H1 (cell line): ENCODE measurements around the gene KCP. TPM values are rescaled to one million over a fixed set of nuclear protein-coding genes. Genes with fewer than 3 reads are reported as not detected.
A peak's percentile ranks its signal among the peaks of the same experiment; 100 is the strongest.

ENCODE experiments used
- CTCF ChIA-PET: fragments of 300-600 bp; sonication (Branson Sonifier 250); formaldehyde crosslinking; loops from one replicate; lab custom pipeline; 2021; ENCODE audit not compliant: partially characterized antibody; lab: Charles Lee
- POLR2A ChIA-PET: fragments of 300-600 bp; sonication (Branson Sonifier 250); formaldehyde crosslinking; loops from one replicate; lab custom pipeline; 2021; ENCODE audit warnings: inconsistent platforms; ENCODE audit not compliant: partially characterized antibody; lab: Charles Lee
- DNase-seq, 2 experiments: peaks; one replicate each; pipeline versions ENCODE4 v3.0.0 to v3.0.0-alpha.2; 2010 to 2022; ENCODE audit warnings: low spot score in 2 of 2, low read depth in 1 of 2, mixed read lengths in 1 of 2
- FAIRE-seq: peaks from 2 replicates; lab custom pipeline; 2011; peaks lifted over from hg19 to GRCh38; lab: Jason Lieb, UNC
- H2AFZ ChIP-seq: 2 replicates; pipeline ENCODE4 v1.8.1; 2012; ENCODE audit warnings: low read length, inconsistent platforms
- H2AK5ac ChIP-seq: 2 replicates; pipeline ENCODE4 v1.6.1; 2013; ENCODE audit warnings: low read depth, low read length
- H2BK120ac ChIP-seq: replicated peaks from 2 replicates; pipeline ENCODE3; 2013; ENCODE audit warnings: low read depth, low read length, inconsistent platforms
- H2BK12ac ChIP-seq: 2 replicates; pipeline ENCODE4 v1.6.1; 2013; ENCODE audit warnings: low read depth, low read length
- H2BK15ac ChIP-seq: 2 replicates; pipeline ENCODE4 v1.6.1; 2013; ENCODE audit warnings: low read length
- H2BK20ac ChIP-seq: 2 replicates; pipeline ENCODE4 v1.6.1; 2013; ENCODE audit warnings: low read length
- H2BK5ac ChIP-seq: 2 replicates; pipeline ENCODE4 v1.6.1; 2013; ENCODE audit warnings: low read depth, low read length
- H3K14ac ChIP-seq: 2 replicates; pipeline ENCODE4 v1.6.1; 2013; ENCODE audit warnings: inconsistent platforms; ENCODE audit not compliant: insufficient read length
- H3K18ac ChIP-seq: 2 replicates; pipeline ENCODE4 v1.6.1; 2013; ENCODE audit warnings: low read length; ENCODE audit errors: extremely low read depth
- H3K23ac ChIP-seq: 2 replicates; pipeline ENCODE4 v1.6.1; 2013; ENCODE audit warnings: inconsistent platforms; ENCODE audit not compliant: insufficient read length
- H3K23me2 ChIP-seq: 2 replicates; pipeline ENCODE4 v1.6.1; 2013; ENCODE audit warnings: low read depth, low read length
- H3K27ac ChIP-seq: 2 replicates; pipeline ENCODE4 v1.6.1; 2011; ENCODE audit warnings: low read depth, low read length, inconsistent platforms
- H3K27me3 ChIP-seq, 4 experiments: replicated peaks in 1 of 4; 1 replicate in 1 of 4; 2 replicates in 3 of 4; pipeline versions ENCODE4 v1.6.1 to v1.8.1; 2011 to 2013; ENCODE audit warnings: low read length in 3 of 4, mild to moderate bottlenecking in 3 of 4, inconsistent platforms in 2 of 4, mixed read lengths in 2 of 4, moderate library complexity in 1 of 4; ENCODE audit not compliant: control insufficient read depth in 3 of 4, insufficient read depth in 3 of 4; ENCODE audit errors: extremely low read depth in 1 of 4
- H3K36me3 ChIP-seq, 4 experiments: 2 replicates each; pipeline versions ENCODE4 v1.6.1 to v1.8.1; 2011 to 2013; ENCODE audit warnings: mild to moderate bottlenecking in 4 of 4, low read length in 3 of 4, moderate library complexity in 2 of 4, control low read depth in 1 of 4, inconsistent platforms in 1 of 4; ENCODE audit not compliant: insufficient read depth in 4 of 4, control insufficient read depth in 2 of 4
- H3K4ac ChIP-seq: replicated peaks from 2 replicates; pipeline ENCODE3; 2013; ENCODE audit warnings: low read length, low read depth, mixed read lengths, inconsistent platforms; ENCODE audit not compliant: insufficient read length
- H3K4me1 ChIP-seq, 4 experiments: replicated peaks in 1 of 4; 1 replicate in 1 of 4; 2 replicates in 3 of 4; pipeline versions ENCODE4 v1.6.1 to v1.8.1; 2011 to 2013; ENCODE audit warnings: low read length in 3 of 4, inconsistent platforms in 2 of 4, mixed read lengths in 1 of 4; ENCODE audit not compliant: insufficient read depth in 4 of 4, control insufficient read depth in 3 of 4
- H3K4me2 ChIP-seq, 2 experiments: 2 replicates each; pipeline versions ENCODE4 v1.6.1 to v1.8.1; 2011 to 2013; ENCODE audit warnings: low read depth in 2 of 2, low read length in 2 of 2, control low read depth in 1 of 2, inconsistent platforms in 1 of 2, mild to moderate bottlenecking in 1 of 2; ENCODE audit not compliant: insufficient read depth in 1 of 2
- H3K4me3 ChIP-seq, 4 experiments: fragments of 200-600, 300-600 bp in 1 of 4; sonication (generic), shearing (Covaris generic), sonication (Bioruptor Twin) in 1 of 4; 2 replicates each; pipeline versions ENCODE4 v1.5.1 to v1.8.1; 2011 to 2016; ENCODE audit warnings: low read length in 4 of 4, low read depth in 3 of 4, control low read depth in 2 of 4, inconsistent platforms in 2 of 4, mild to moderate bottlenecking in 2 of 4, mixed read lengths in 1 of 4, moderate library complexity in 1 of 4; ENCODE audit not compliant: insufficient read depth in 2 of 4; ENCODE audit errors: extremely low read depth in 1 of 4
- H3K56ac ChIP-seq: replicated peaks from 2 replicates; pipeline ENCODE3; 2013; ENCODE audit warnings: low read depth, mild to moderate bottlenecking, mixed read lengths, low read length, inconsistent platforms; ENCODE audit not compliant: insufficient read length
- H3K79me1 ChIP-seq: 2 replicates; pipeline ENCODE4 v1.6.1; 2013; ENCODE audit warnings: low read depth, low read length, control low read depth
- H3K79me2 ChIP-seq, 2 experiments: 2 replicates each; pipeline versions ENCODE4 v1.6.1 to v1.8.1; 2012 to 2013; ENCODE audit warnings: low read length in 2 of 2, mild to moderate bottlenecking in 2 of 2, inconsistent platforms in 1 of 2; ENCODE audit not compliant: insufficient read depth in 2 of 2, control insufficient read depth in 1 of 2
- H3K9ac ChIP-seq, 4 experiments: replicated peaks in 1 of 4; 1 replicate in 1 of 4; 2 replicates in 3 of 4; pipeline versions ENCODE4 v1.6.1 to v1.8.1; 2011 to 2013; ENCODE audit warnings: low read depth in 3 of 4, low read length in 3 of 4, control low read depth in 2 of 4, mild to moderate bottlenecking in 2 of 4, moderate library complexity in 2 of 4, inconsistent platforms in 1 of 4; ENCODE audit errors: extremely low read depth in 1 of 4
- H3K9me3 ChIP-seq, 2 experiments: 2 replicates each; pipeline versions ENCODE4 v1.6.1 to v1.8.1; 2012 to 2013; ENCODE audit warnings: mild to moderate bottlenecking in 2 of 2, moderate library complexity in 2 of 2, control low read depth in 1 of 2, inconsistent platforms in 1 of 2, low read depth in 1 of 2, low read length in 1 of 2, mixed read lengths in 1 of 2; ENCODE audit not compliant: insufficient read depth in 2 of 2
- H4K20me1 ChIP-seq, 2 experiments: replicated peaks in 1 of 2; 2 replicates each; pipeline versions ENCODE3 to v1.8.1; 2011 to 2013; ENCODE audit warnings: inconsistent platforms in 2 of 2, low read length in 2 of 2, mild to moderate bottlenecking in 1 of 2; ENCODE audit not compliant: insufficient read depth in 2 of 2, control insufficient read depth in 1 of 2
- H4K5ac ChIP-seq: 2 replicates; pipeline ENCODE4 v1.6.1; 2013; ENCODE audit warnings: low read length, low read depth, mixed read lengths, inconsistent platforms; ENCODE audit not compliant: insufficient read length
- H4K8ac ChIP-seq: 2 replicates; pipeline ENCODE4 v1.8.0; 2013; ENCODE audit warnings: mild to moderate bottlenecking, moderate library complexity, low read length, inconsistent platforms; ENCODE audit not compliant: insufficient read depth; ENCODE audit errors: extremely low read depth
- H4K91ac ChIP-seq: replicated peaks from 2 replicates; pipeline ENCODE3; 2013; ENCODE audit warnings: low read length, mixed read lengths, inconsistent platforms; ENCODE audit not compliant: insufficient read length
- ASH2L ChIP-seq: fragments of 200-600, 300-600 bp; sonication (generic); IDR thresholded peaks from one replicate; pipeline ENCODE4 v1.7.1; 2017; ENCODE audit warnings: low read length
- CREB1 ChIP-seq: IDR thresholded peaks from 2 replicates; pipeline ENCODE4 v1.6.1; 2012; ENCODE audit warnings: inconsistent platforms
- E2F6 ChIP-seq: IDR thresholded peaks from 2 replicates; pipeline ENCODE4 v1.6.1; 2012; ENCODE audit warnings: inconsistent platforms
- HDAC2 ChIP-seq, 2 experiments: fragments of 300-600 bp in 1 of 2; sonication (generic) in 1 of 2; IDR thresholded peaks; 2 replicates each; pipeline ENCODE4 v1.6.1; 2011 to 2012; ENCODE audit warnings: low read depth in 2 of 2, low read length in 2 of 2, mild to moderate bottlenecking in 2 of 2, moderate library complexity in 2 of 2, borderline replicate concordance in 1 of 2, inconsistent platforms in 1 of 2
- KDM4A ChIP-seq: IDR thresholded peaks from one replicate; pipeline ENCODE4 v1.7.1; 2012; ENCODE audit warnings: low read depth, mild to moderate bottlenecking, moderate library complexity, low read length, inconsistent platforms; ENCODE audit not compliant: severe bottlenecking
- MAFK ChIP-seq: IDR thresholded peaks from 2 replicates; pipeline ENCODE4 v1.6.1; 2012; ENCODE audit warnings: low read depth, mild to moderate bottlenecking, improper control_type of control experiment, low read length
- SIN3A ChIP-seq, 2 experiments: IDR thresholded peaks in 1 of 2; conservative IDR thresholded peaks in 1 of 2; 2 replicates each; pipeline ENCODE4 v1.6.1; 2011 to 2012; ENCODE audit warnings: low read length in 2 of 2, improper control_type of control experiment in 1 of 2, low read depth in 1 of 2, mild to moderate bottlenecking in 1 of 2
- SUZ12 ChIP-seq: fragments of 200-600 bp; sonication (generic); IDR thresholded peaks from 2 replicates; pipeline ENCODE4 v1.6.1; 2012; ENCODE audit warnings: mild to moderate bottlenecking, inconsistent platforms, low read length, moderate library complexity, mixed read lengths
- TCF12 ChIP-seq: IDR thresholded peaks from 2 replicates; pipeline ENCODE4 v1.6.1; 2011; ENCODE audit warnings: low read depth, mild to moderate bottlenecking, low read length
- YY1 ChIP-seq: IDR thresholded peaks from 2 replicates; pipeline ENCODE4 v1.6.1; 2011; ENCODE audit warnings: low read depth, mild to moderate bottlenecking, low read length
- WGBS, 2 experiments: shearing (Covaris generic) in 1 of 2; methylation state at CpG; one replicate each; pipeline versions ENCODE4 v1.1.6 to v1.1.7; 2013 to 2015; ENCODE audit warnings: low lambda C conversion rate in 2 of 2, mixed read lengths in 2 of 2, inconsistent platforms in 1 of 2, low coverage in 1 of 2, missing lambda C conversion rate in 1 of 2; ENCODE audit not compliant: insufficient replicate concordance in 2 of 2, insufficient coverage in 1 of 2, insufficient read length in 1 of 2; ENCODE audit errors: extremely low coverage in 1 of 2, missing lambda C conversion rate in 1 of 2; 5-methylcytosine and 5-hydroxymethylcytosine counted together
- polyA plus RNA-seq, 7 experiments: library from polyadenylated mRNA; depleted of rRNA in 3 of 7; stranded (reverse) in 5 of 7; unstranded in 2 of 7; fragments of >200 nt in 5 of 7; fragments of 200-250 nt in 2 of 7; gene quantifications; 1 replicate in 5 of 7; 2 replicates in 1 of 7; 4 replicates in 1 of 7; pipeline versions ENCODE4 v1.2.1 to v1.2.3, GENCODE V29; 2011 to 2013; ENCODE audit warnings: missing spikeins in 2 of 7, mixed read lengths in 2 of 7
- total RNA-seq: library from RNA; stranded (reverse); fragmentation: NEBNext Ultra II Directional; extraction: Animal tissue kit (Norgen Biotek cat#: 25700); gene quantifications from 2 replicates; pipeline ENCODE4 v1.2.1, GENCODE V29; 2021

KCP gene
- total and polyA plus RNA-seq, 2 of the 8 experiments (the other 6 are each of a cell fraction or from before 2014, with no cell fraction given), result 1.3 to 2.0 TPM

DNA sequence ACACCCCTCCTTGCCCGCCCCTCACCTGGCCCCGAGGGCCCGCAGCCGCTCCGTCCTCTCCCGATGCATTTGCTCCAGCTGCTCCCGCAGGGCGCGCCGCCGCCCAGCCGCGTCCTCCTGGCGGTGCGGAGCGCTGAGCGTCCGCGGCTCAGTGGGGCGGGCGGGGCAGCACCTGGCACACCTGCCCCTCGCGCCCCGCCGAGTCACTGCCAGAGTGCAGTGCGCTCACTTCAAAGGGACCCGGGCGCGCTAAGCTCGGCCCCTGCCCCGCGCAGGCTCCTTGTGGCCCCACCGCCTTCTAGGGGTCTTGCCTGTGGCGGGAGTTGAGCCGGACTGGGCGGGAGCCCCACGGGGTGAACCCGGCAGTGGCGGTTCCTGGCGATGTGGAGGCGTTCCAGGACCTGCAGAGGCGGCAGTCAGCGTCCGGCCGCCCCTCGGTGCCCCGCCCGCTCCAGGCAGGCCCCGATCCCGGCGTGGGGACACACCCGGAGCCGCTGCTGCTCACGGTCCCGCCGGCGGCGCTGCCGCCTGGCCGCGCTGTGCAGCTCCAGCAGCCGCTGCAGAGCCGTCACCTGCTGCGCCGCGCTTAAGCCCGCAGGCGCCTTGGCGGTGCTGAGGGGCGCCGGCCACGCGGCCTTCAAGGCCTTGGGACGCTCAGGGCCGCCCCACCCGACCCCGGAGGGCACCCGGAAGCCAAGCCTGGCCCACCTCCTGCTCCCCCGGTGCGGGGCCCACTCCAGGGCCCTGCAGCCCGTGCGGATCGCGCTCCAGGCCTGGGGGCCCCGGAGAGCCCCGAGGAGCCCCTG is 41.2 kb downstream of the KCP start:
- ChIA-PET CTCF (interaction anchor here (0.6 to 8.2 kb wide), 10 partner anchors 8 to 408 kb away, joined by 3 to 81 read pairs (median 4); no protein-coding TSS in a partner anchor), POLR2A (interaction anchor here (0.8 to 4.5 kb wide), 11 partner anchors 9 to 42 kb away, joined by 3 to 27 read pairs (median 4); partner anchors contain the start of gene KCP)
- Histone ChIP-seq H3K18ac (peak overlapping the region; percentile 78), H3K27me3 (peaks cover 5 to 42% (median 36%) of the 10 kb centered on the region in 4 experiments), H3K36me3 (no peaks in the 10 kb centered on the region), H2BK120ac (no peak overlapping the region), H3K9ac (peak overlapping the region in 2 of 4 experiments; percentile 13 to 25; a peak in 1 of 7 replicates), H2BK12ac (no peak overlapping the region), H4K91ac (no peak overlapping the region), H3K4ac (no peak overlapping the region), H3K23me2 (peaks cover 10% of the 10 kb centered on the region), H3K79me1 (no peaks in the 10 kb centered on the region; the same call in 1 of the 2 replicates), H3K9me3 (no peaks in the 10 kb centered on the region), H3K4me3 (peak overlapping the region; percentile 49 to 73 (median 57)), H2AFZ (no peak overlapping the region), H4K20me1 (peaks cover 3 to 18% of the 10 kb centered on the region in 2 experiments), H3K56ac (no peak overlapping the region), H2BK15ac (peak overlapping the region; percentile 61; the same call in 1 of the 2 replicates), H2BK5ac (no peak overlapping the region), H3K4me1 (peaks cover 0 to 18% (median 12%) of the 10 kb centered on the region in 4 experiments; a peak in 6 of 7 replicates), H3K4me2 (peak overlapping the region; percentile 82 to 87), H3K14ac (no peak overlapping the region), H2AK5ac (no peak overlapping the region), H4K5ac (no peak overlapping the region), H3K23ac (no peak overlapping the region), H2BK20ac (no peak overlapping the region), H3K27ac (no peak overlapping the region), H3K79me2 (no peaks in the 10 kb centered on the region), H4K8ac (peak overlapping the region; percentile 73)
- peak in 1 of 2 experiments; percentile 81 for DNase-seq
- 3% methylated on average over 65 of the region's 86 CpGs; no CpG with 5 or more reads in 1 of the 2 experiments for WGBS, 2 experiments
- no peak for FAIRE-seq
- TF ChIP-seq KDM4A, result peak; percentile 90
- peak in 1 of 2 experiments; percentile 53; a peak in 1 of 4 replicates for TF ChIP-seq SIN3A (conservative IDR thresholded peaks at IDR 0.05 in 1 of 2, IDR thresholded peaks at IDR 0.05 in 1 of 2; ENCODE audit: low read depth in 1 of 2, low read length in 2 of 2)
- TF ChIP-seq HDAC2 (IDR thresholded peaks at IDR 0.05; ENCODE audit: borderline replicate concordance in 1 of 2, low read depth in 2 of 2, low read length in 2 of 2), result 0 out of 4 replicates have a peak, but pooled peaks of 1 of the 2 experiments have one; percentile 51
- peak; percentile 45 for TF ChIP-seq ASH2L
- TF ChIP-seq MAFK, result no peak
- 0 out of 2 replicates have a peak, but pooled peaks have one; percentile 43 for TF ChIP-seq TCF12
- peak; percentile 13; the same call in 1 of the 2 replicates for TF ChIP-seq CREB1
- TF ChIP-seq SUZ12, result 0 out of 2 replicates have a peak, but pooled peaks have one; percentile 48
- TF ChIP-seq E2F6, result peak; percentile 50
- no peak for TF ChIP-seq YY1
